NCI-H2227 (cell line): ENCODE results near the gene SF3B2.
A peak's percentile ranks its signal among the peaks of the same experiment; 100 is the strongest.
"Not testable (repeated sequence)": the region's sequence is repeated elsewhere in the genome, so short reads cannot be mapped to it uniquely, and the experiment has no call there.

Source experiments
- DNase-seq: peaks from one replicate; lab custom pipeline; 2025; ENCODE audit not compliant: unreplicated experiment; lab: John Stamatoyannopoulos, UW

Gene SF3B2

DNA sequence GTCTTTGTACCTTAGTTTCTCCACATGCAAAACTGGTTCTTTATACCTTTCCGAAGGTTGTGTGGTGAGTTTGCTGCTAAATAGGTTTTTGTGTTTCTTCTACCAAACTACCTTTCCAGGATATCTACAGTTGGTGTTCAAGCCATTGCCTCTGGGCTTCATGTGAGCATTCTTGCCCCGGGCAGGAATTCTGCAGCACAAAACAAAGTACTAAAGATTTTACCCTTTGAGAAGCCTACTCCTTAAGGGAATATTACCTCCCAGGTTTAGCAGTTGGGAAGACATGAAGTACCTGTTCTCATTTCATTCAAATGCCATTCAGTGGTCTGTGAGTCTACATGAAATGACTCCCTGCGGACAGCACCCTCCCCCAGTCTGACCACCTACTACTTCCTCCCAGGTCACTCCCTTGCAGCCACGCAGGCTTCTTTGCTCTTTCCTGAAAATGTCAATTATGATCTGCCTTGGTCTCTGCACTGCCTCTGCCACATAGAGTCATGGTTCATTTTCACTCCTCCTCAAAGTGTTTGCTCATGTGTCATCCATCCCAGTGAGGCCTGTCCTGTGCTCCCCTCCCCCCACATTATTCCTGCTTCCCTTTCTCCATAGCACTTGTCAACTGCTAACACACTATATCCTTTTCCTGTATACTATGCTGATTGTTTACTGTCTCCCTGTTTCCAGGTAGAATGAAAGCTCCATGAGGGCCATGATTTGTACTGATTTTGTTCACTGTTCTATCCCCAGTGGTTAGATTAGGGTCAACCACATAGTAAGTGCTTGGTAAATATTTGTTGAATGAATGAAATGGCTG lies 54.8 kb downstream of the SF3B2 start:
- no peak for DNase-seq

DNA sequence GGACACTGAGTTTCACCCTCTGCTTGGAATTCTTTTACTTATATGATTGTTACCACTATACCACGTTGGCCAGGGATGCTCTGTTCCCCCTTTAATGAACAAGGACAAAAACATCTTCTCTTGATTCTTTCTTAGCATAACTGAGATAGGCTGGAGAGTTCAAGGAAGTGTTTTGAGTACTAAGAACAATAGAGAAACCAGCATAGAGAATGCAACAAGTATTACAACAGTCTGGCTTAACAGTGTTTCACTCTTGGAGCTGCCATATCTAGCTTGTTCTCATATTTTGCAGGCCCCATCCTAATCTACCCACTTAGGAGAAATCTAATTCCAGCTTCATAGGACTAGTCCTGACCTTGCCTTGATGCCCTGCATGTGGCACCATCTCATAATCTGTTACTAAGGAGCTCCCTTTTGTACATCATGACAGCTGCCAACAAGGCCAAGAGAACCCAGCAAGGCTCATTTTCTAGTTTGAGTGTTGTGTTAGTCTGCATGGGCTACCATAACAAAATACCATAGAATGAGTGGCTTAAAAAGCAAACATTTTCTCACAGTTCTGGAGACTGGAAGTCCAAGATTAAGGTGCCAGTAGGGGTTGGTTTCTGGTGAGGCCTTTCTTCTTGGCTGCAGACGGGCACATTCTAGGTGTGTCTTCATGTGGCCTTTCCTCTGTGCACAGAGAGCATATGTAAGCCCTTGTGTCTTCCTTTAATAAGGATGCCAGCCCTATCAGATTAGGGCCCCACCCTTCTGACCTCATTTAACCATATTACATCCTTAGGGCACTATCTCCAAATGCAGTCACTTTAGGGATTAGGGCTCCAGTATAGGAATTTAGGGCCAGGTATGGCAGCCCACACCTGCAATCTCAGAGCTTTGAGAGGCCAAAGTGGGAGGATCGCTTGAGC lies 55.7 kb downstream of the SF3B2 start:
- no peak for DNase-seq

DNA sequence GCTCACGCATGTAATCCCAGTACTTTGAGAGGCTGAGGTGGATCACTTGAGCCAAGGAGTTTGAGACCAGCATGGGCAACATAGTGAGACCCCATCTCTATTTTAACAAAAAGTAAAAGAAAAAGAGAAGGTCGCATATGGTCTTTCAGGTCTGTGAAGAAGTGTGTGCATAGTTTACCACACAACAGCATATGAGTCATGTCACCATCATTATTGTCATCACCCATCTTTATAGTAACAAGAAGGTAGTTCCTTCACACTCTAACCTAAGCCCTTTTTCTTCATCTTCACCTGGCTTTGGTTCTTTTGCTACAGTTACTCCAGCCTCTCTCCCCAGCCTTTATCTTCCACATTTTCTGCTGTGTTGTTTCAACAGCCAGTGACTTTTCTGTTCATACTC lies 57.1 kb downstream of the SF3B2 start:
- DNase-seq, result no peak

DNA sequence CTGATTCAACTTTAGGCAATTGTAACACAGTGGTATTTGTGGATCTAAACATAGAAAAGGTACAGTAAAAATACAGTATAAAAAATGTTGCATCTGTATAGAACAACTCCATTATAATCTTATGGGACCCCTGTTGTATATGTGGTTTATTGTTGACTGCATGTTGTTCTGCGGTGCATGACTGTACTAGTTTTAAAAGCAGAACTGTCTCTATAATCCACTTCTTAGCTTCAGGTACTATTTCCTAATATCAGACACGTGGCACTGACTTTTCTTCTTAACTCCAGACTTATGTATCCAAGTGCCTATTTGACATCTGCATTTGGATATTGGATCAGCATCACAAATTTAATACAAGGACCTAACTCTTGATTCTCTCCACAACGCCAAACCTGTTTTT lies 59.0 kb downstream of the SF3B2 start:
- DNase-seq, result no peak

DNA sequence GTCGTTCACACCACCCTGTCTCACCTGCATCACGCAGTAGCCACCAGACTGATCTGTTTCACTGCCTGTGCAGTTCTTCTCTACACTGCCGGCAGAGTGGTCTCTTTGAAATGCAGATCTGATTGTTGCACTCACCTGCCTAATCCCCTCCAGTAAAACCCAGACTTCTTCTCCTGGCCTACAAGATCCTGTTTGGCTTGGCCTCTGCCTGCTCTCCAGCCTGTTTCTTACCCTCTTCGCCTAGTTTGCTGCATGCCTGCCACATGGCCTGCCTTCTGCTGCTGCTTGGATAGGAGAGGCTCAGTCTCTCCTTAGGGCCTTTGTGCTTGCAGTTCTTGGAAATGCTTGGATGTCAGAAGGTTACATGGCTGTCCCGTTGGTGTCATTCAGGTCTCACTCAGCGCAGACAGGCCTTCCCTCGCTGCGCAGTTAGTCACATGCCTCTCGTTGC lies 59.9 kb downstream of the SF3B2 start:
- DNase-seq, result no peak

DNA sequence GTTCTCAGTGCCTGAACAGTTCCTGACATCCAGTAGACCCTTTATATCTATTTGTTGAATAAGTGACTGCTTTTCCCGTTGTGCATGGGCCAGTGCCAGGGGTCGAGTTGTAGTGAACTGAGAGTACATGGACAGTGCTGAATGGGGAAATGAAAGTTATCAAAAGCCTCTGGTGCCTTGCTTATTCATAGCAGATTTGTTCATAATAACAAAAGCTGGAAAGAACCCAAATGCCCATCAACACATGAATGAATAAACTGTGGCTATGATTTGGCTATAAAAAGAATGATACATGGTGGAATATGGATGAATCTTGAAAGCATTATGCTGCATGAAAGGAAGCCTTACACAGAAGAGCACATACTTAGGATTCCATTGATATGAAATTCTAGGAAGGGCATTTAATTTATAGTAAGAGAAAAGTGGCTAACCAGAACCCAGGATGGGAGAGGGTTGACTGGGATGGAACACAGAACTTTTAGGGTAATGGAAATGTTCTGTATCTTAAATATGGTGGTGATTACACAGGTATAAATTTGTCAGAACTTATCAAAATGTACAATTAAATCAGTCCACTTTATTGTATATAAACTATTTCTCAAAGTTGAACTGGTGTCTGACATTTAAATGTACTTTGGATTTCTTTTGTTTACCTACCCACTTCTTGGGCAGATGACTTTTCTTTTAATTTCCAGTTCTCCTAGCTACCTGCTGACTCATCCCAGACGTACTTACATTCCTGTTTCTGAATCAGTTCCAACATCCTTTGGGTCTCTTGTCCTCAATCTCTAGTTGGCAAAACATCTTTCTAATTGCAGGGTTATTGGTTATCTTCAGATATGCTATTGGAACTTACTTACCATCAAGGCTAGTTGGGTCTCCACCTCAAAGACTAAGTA lies 60.7 kb downstream of the SF3B2 start:
- no peak for DNase-seq

DNA sequence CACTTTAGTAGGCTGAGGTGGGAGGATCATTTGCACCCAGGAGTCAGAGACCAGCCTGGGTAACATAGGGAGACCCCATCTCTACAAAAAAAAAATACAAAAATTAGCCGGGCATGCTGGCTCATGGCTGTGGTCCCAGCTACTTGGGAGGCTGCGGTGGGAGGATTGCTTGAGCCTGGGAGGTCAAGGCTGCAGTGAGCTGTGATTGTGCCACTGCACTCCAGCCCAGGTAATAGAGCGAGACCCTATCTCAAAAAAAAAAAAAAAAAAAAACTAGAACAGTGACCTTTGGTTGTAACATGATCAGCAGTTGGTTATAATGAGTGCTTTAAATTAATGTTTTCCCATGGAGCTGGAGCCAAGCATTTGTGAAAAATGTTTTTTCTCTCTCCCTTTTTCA lies 62.8 kb downstream of the SF3B2 start:
- not testable (repeated sequence) for DNase-seq

DNA sequence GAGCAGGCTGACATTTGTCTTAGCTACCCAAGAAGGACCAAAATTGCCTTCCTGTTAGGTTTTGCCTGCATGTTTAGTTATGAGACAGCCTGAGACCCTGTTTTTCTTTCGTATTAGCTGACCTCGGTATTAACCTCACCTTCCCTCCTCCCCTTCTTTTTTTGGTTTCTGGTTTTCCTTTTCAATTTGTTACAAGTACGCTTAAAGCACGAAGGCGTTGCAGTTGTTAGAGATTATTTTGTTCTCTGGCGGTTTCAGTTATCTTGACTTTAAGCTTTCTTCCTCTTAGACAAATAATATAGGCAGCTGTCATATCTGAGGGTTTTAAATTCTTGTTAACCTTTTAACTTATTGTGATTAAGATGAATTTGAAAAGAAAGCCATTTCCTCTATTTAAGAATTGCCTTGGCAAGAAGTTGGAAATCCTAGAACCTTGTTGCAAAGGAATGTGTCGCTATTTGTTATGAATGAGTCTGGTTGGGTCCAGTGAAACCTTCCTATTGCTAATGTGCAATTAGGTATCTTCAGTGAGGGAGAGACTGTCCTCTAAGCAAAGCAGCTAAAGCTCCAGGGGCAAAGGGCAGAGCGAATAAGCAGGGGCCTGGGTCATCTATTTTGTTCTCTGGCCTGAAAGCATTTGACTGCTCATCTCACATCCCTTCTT lies 63.6 kb downstream of the SF3B2 start:
- peak; percentile 16 for DNase-seq

DNA sequence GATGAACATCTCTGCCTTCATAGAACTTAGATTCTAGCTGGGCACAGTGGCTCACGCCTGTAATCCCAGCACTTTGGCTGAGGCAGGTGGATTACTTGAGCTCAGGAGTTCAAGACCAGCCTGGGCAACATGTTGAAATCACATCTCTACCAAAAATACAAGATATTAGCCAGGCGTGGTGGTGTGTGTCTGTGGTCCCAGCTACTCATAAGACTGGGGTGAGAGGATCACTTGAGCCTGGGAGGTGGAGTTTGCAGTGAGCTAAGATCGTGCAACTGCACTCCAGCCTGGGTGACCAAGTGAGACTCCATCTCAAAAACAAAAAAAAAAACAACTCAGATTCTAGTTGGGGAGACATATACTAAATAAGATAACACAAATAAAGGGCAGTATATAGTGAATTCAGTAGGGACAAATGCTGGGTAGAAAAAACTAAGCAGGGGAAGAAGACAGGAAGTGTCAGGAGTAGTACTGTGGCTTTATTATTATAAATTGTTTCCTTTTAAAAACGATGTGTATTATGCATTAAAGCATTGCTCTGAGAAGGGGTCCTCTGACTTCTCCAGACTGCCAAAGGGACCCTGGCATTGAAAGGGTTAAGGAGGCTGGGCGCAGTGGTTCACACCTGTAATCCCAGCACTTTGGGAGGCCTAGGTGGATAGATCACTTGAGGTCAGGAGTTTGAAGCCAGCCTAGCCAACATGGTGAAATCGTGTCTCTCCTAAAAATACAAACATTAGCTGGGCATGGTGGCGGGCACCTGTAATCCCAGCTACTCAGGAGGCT lies 64.6 kb downstream of the SF3B2 start:
- no peak for DNase-seq

DNA sequence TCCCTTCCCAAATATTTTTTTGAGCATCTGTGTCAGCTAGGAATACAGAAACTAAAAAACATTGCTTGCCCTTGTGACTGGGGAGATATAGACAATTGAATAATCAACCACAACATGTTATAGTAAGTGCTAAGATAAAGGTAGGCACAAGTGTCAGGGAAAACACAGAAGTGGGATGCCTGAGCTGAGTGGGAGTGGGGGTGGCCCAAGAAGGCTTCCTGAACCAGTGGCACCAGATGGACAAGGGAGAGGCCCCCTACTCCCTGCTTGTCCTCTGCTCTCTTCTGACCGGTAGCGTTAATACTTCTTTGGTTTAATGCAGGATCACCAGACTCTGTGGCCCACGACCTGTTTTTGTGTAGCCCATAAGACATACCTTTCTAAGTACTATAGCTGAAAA lies 66.7 kb downstream of the SF3B2 start:
- DNase-seq, result no peak
